H1 (cell line): Measurements from ENCODE around the gene CPPED1. TPM values are rescaled to one million over a fixed set of nuclear protein-coding genes. Genes with fewer than 3 reads are reported as not detected.

Source experiments
- CTCF ChIA-PET: fragments of 300-600 bp; sonication (Branson Sonifier 250); formaldehyde crosslinking; loops from one replicate; lab custom pipeline; 2021; ENCODE audit not compliant: partially characterized antibody; lab: Charles Lee
- POLR2A ChIA-PET: fragments of 300-600 bp; sonication (Branson Sonifier 250); formaldehyde crosslinking; loops from one replicate; lab custom pipeline; 2021; ENCODE audit warnings: inconsistent platforms; ENCODE audit not compliant: partially characterized antibody; lab: Charles Lee
- DNase-seq, 2 experiments: peaks; one replicate each; pipeline versions ENCODE4 v3.0.0 to v3.0.0-alpha.2; 2010 to 2022; ENCODE audit warnings: low spot score in 2 of 2, low read depth in 1 of 2, mixed read lengths in 1 of 2
- FAIRE-seq: peaks from 2 replicates; lab custom pipeline; 2011; peaks lifted over from hg19 to GRCh38; lab: Jason Lieb, UNC
- H2AFZ ChIP-seq: 2 replicates; pipeline ENCODE4 v1.8.1; 2012; ENCODE audit warnings: low read length, inconsistent platforms
- H2AK5ac ChIP-seq: 2 replicates; pipeline ENCODE4 v1.6.1; 2013; ENCODE audit warnings: low read depth, low read length
- H2BK120ac ChIP-seq: replicated peaks from 2 replicates; pipeline ENCODE3; 2013; ENCODE audit warnings: low read depth, low read length, inconsistent platforms
- H2BK12ac ChIP-seq: 2 replicates; pipeline ENCODE4 v1.6.1; 2013; ENCODE audit warnings: low read depth, low read length
- H2BK15ac ChIP-seq: 2 replicates; pipeline ENCODE4 v1.6.1; 2013; ENCODE audit warnings: low read length
- H2BK20ac ChIP-seq: 2 replicates; pipeline ENCODE4 v1.6.1; 2013; ENCODE audit warnings: low read length
- H2BK5ac ChIP-seq: 2 replicates; pipeline ENCODE4 v1.6.1; 2013; ENCODE audit warnings: low read depth, low read length
- H3K14ac ChIP-seq: 2 replicates; pipeline ENCODE4 v1.6.1; 2013; ENCODE audit warnings: inconsistent platforms; ENCODE audit not compliant: insufficient read length
- H3K18ac ChIP-seq: 2 replicates; pipeline ENCODE4 v1.6.1; 2013; ENCODE audit warnings: low read length; ENCODE audit errors: extremely low read depth
- H3K23ac ChIP-seq: 2 replicates; pipeline ENCODE4 v1.6.1; 2013; ENCODE audit warnings: inconsistent platforms; ENCODE audit not compliant: insufficient read length
- H3K23me2 ChIP-seq: 2 replicates; pipeline ENCODE4 v1.6.1; 2013; ENCODE audit warnings: low read depth, low read length
- H3K27ac ChIP-seq: 2 replicates; pipeline ENCODE4 v1.6.1; 2011; ENCODE audit warnings: low read depth, low read length, inconsistent platforms
- H3K27me3 ChIP-seq, 4 experiments: replicated peaks in 1 of 4; 1 replicate in 1 of 4; 2 replicates in 3 of 4; pipeline versions ENCODE4 v1.6.1 to v1.8.1; 2011 to 2013; ENCODE audit warnings: low read length in 3 of 4, mild to moderate bottlenecking in 3 of 4, inconsistent platforms in 2 of 4, mixed read lengths in 2 of 4, moderate library complexity in 1 of 4; ENCODE audit not compliant: control insufficient read depth in 3 of 4, insufficient read depth in 3 of 4; ENCODE audit errors: extremely low read depth in 1 of 4
- H3K36me3 ChIP-seq, 4 experiments: 2 replicates each; pipeline versions ENCODE4 v1.6.1 to v1.8.1; 2011 to 2013; ENCODE audit warnings: mild to moderate bottlenecking in 4 of 4, low read length in 3 of 4, moderate library complexity in 2 of 4, control low read depth in 1 of 4, inconsistent platforms in 1 of 4; ENCODE audit not compliant: insufficient read depth in 4 of 4, control insufficient read depth in 2 of 4
- H3K4ac ChIP-seq: replicated peaks from 2 replicates; pipeline ENCODE3; 2013; ENCODE audit warnings: low read length, low read depth, mixed read lengths, inconsistent platforms; ENCODE audit not compliant: insufficient read length
- H3K4me1 ChIP-seq, 4 experiments: replicated peaks in 1 of 4; 1 replicate in 1 of 4; 2 replicates in 3 of 4; pipeline versions ENCODE4 v1.6.1 to v1.8.1; 2011 to 2013; ENCODE audit warnings: low read length in 3 of 4, inconsistent platforms in 2 of 4, mixed read lengths in 1 of 4; ENCODE audit not compliant: insufficient read depth in 4 of 4, control insufficient read depth in 3 of 4
- H3K4me2 ChIP-seq, 2 experiments: 2 replicates each; pipeline versions ENCODE4 v1.6.1 to v1.8.1; 2011 to 2013; ENCODE audit warnings: low read depth in 2 of 2, low read length in 2 of 2, control low read depth in 1 of 2, inconsistent platforms in 1 of 2, mild to moderate bottlenecking in 1 of 2; ENCODE audit not compliant: insufficient read depth in 1 of 2
- H3K4me3 ChIP-seq, 4 experiments: fragments of 200-600, 300-600 bp in 1 of 4; sonication (generic), shearing (Covaris generic), sonication (Bioruptor Twin) in 1 of 4; 2 replicates each; pipeline versions ENCODE4 v1.5.1 to v1.8.1; 2011 to 2016; ENCODE audit warnings: low read length in 4 of 4, low read depth in 3 of 4, control low read depth in 2 of 4, inconsistent platforms in 2 of 4, mild to moderate bottlenecking in 2 of 4, mixed read lengths in 1 of 4, moderate library complexity in 1 of 4; ENCODE audit not compliant: insufficient read depth in 2 of 4; ENCODE audit errors: extremely low read depth in 1 of 4
- H3K56ac ChIP-seq: replicated peaks from 2 replicates; pipeline ENCODE3; 2013; ENCODE audit warnings: low read depth, mild to moderate bottlenecking, mixed read lengths, low read length, inconsistent platforms; ENCODE audit not compliant: insufficient read length
- H3K79me1 ChIP-seq: 2 replicates; pipeline ENCODE4 v1.6.1; 2013; ENCODE audit warnings: low read depth, low read length, control low read depth
- H3K79me2 ChIP-seq, 2 experiments: 2 replicates each; pipeline versions ENCODE4 v1.6.1 to v1.8.1; 2012 to 2013; ENCODE audit warnings: low read length in 2 of 2, mild to moderate bottlenecking in 2 of 2, inconsistent platforms in 1 of 2; ENCODE audit not compliant: insufficient read depth in 2 of 2, control insufficient read depth in 1 of 2
- H3K9ac ChIP-seq, 4 experiments: replicated peaks in 1 of 4; 1 replicate in 1 of 4; 2 replicates in 3 of 4; pipeline versions ENCODE4 v1.6.1 to v1.8.1; 2011 to 2013; ENCODE audit warnings: low read depth in 3 of 4, low read length in 3 of 4, control low read depth in 2 of 4, mild to moderate bottlenecking in 2 of 4, moderate library complexity in 2 of 4, inconsistent platforms in 1 of 4; ENCODE audit errors: extremely low read depth in 1 of 4
- H3K9me3 ChIP-seq, 2 experiments: 2 replicates each; pipeline versions ENCODE4 v1.6.1 to v1.8.1; 2012 to 2013; ENCODE audit warnings: mild to moderate bottlenecking in 2 of 2, moderate library complexity in 2 of 2, control low read depth in 1 of 2, inconsistent platforms in 1 of 2, low read depth in 1 of 2, low read length in 1 of 2, mixed read lengths in 1 of 2; ENCODE audit not compliant: insufficient read depth in 2 of 2
- H4K20me1 ChIP-seq, 2 experiments: replicated peaks in 1 of 2; 2 replicates each; pipeline versions ENCODE3 to v1.8.1; 2011 to 2013; ENCODE audit warnings: inconsistent platforms in 2 of 2, low read length in 2 of 2, mild to moderate bottlenecking in 1 of 2; ENCODE audit not compliant: insufficient read depth in 2 of 2, control insufficient read depth in 1 of 2
- H4K5ac ChIP-seq: 2 replicates; pipeline ENCODE4 v1.6.1; 2013; ENCODE audit warnings: low read length, low read depth, mixed read lengths, inconsistent platforms; ENCODE audit not compliant: insufficient read length
- H4K8ac ChIP-seq: 2 replicates; pipeline ENCODE4 v1.8.0; 2013; ENCODE audit warnings: mild to moderate bottlenecking, moderate library complexity, low read length, inconsistent platforms; ENCODE audit not compliant: insufficient read depth; ENCODE audit errors: extremely low read depth
- H4K91ac ChIP-seq: replicated peaks from 2 replicates; pipeline ENCODE3; 2013; ENCODE audit warnings: low read length, mixed read lengths, inconsistent platforms; ENCODE audit not compliant: insufficient read length
- CEBPB ChIP-seq: IDR thresholded peaks from 2 replicates; pipeline ENCODE4 v1.6.1; 2012; ENCODE audit warnings: low read depth, low read length
- JUND ChIP-seq: IDR thresholded peaks from 2 replicates; pipeline ENCODE4 v1.6.1; 2011; ENCODE audit warnings: mild to moderate bottlenecking, improper control_type of control experiment, low read length
- SAP30 ChIP-seq: fragments of 300-600 bp; sonication (generic); IDR thresholded peaks from 2 replicates; pipeline ENCODE4 v1.7.1; 2012; ENCODE audit warnings: low read length, moderate library complexity, mild to moderate bottlenecking, inconsistent platforms; ENCODE audit not compliant: insufficient read depth, insufficient replicate concordance
- SIX5 ChIP-seq: IDR thresholded peaks from 2 replicates; pipeline ENCODE4 v1.6.1; 2011; ENCODE audit warnings: mild to moderate bottlenecking, low read depth, low read length
- TBP ChIP-seq: IDR thresholded peaks from 2 replicates; pipeline ENCODE4 v1.6.1; 2011; ENCODE audit warnings: low read depth, low read length, improper control_type of control experiment
- WGBS, 2 experiments: shearing (Covaris generic) in 1 of 2; methylation state at CpG; one replicate each; pipeline versions ENCODE4 v1.1.6 to v1.1.7; 2013 to 2015; ENCODE audit warnings: low lambda C conversion rate in 2 of 2, mixed read lengths in 2 of 2, inconsistent platforms in 1 of 2, low coverage in 1 of 2, missing lambda C conversion rate in 1 of 2; ENCODE audit not compliant: insufficient replicate concordance in 2 of 2, insufficient coverage in 1 of 2, insufficient read length in 1 of 2; ENCODE audit errors: extremely low coverage in 1 of 2, missing lambda C conversion rate in 1 of 2; 5-methylcytosine and 5-hydroxymethylcytosine counted together
- polyA plus RNA-seq, 7 experiments: library from polyadenylated mRNA; depleted of rRNA in 3 of 7; stranded (reverse) in 5 of 7; unstranded in 2 of 7; fragments of >200 nt in 5 of 7; fragments of 200-250 nt in 2 of 7; gene quantifications; 1 replicate in 5 of 7; 2 replicates in 1 of 7; 4 replicates in 1 of 7; pipeline versions ENCODE4 v1.2.1 to v1.2.3, GENCODE V29; 2011 to 2013; ENCODE audit warnings: missing spikeins in 2 of 7, mixed read lengths in 2 of 7
- total RNA-seq: library from RNA; stranded (reverse); fragmentation: NEBNext Ultra II Directional; extraction: Animal tissue kit (Norgen Biotek cat#: 25700); gene quantifications from 2 replicates; pipeline ENCODE4 v1.2.1, GENCODE V29; 2021
- TF ChIP-seq, protein P1 (sequence below): IDR thresholded peaks from 2 replicates; pipeline ENCODE4 v1.6.1; 2012; ENCODE audit warnings: inconsistent platforms

The CPPED1 gene
- total and polyA plus RNA-seq, 2 of the 8 experiments (the other 6 are each of a cell fraction or from before 2014, with no cell fraction given): 3.5 to 11.2 TPM

DNA sequence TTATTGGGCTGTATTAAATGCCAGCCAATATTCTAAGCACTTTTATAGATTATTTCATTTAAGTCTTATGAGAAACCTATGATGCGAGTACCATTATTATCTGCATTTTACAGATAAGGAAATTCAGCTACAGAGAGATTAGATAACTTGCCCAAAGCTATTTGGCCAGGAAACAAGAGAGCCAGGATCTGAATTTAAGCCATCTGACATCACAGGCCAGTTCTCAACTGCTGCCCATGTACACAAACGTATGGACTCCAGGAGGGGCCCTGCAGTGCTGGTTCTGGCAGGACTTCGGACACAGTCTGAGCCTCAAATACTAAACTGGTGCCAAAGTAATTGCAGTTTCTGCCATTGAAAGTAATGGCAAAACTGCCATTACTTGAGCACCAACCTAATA lies 40.2 kb downstream of the CPPED1 start:
- WGBS, 2 experiments: 85% methylated on average over 3 of the region's 3 CpGs; no CpG with 5 or more reads in 1 of the 2 experiments
- Histone ChIP-seq H3K4ac (no peak overlapping the region), H2BK5ac (no peak overlapping the region), H4K91ac (no peak overlapping the region), H3K36me3 (no peaks in the 10 kb centered on the region), H3K18ac (no peak overlapping the region), H3K23ac (no peak overlapping the region), H3K23me2 (no peaks in the 10 kb centered on the region), H3K4me3 (no peak overlapping the region), H2BK15ac (no peak overlapping the region), H3K79me2 (no peaks in the 10 kb centered on the region; a peak in 1 of 4 replicates), H4K5ac (no peak overlapping the region), H2AK5ac (no peak overlapping the region)
- no peak for DNase-seq
- CTCF ChIA-PET: interaction anchor here (0.6 kb wide), 1 partner anchor 189 kb away, joined by 3 read pairs; no protein-coding TSS in a partner anchor
- no peak for TF ChIP-seq SIX5
- no peak for TF ChIP-seq JUND
- TF ChIP-seq TBP: no peak
- TF ChIP-seq CEBPB: no peak
- no peak for TF ChIP-seq SAP30
- TF ChIP-seq, protein P1, sequence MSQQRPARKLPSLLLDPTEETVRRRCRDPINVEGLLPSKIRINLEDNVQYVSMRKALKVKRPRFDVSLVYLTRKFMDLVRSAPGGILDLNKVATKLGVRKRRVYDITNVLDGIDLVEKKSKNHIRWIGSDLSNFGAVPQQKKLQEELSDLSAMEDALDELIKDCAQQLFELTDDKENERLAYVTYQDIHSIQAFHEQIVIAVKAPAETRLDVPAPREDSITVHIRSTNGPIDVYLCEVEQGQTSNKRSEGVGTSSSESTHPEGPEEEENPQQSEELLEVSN: no peak
- TF ChIP-seq, all 59 proteins: peak for 0
- Histone ChIP-seq H3K14ac (no peak overlapping the region), H3K4me1 (peaks cover 0 to 3% (median under 1%) of the 10 kb centered on the region in 4 experiments; a peak in 2 of 7 replicates), H3K4me2 (no peak overlapping the region), H4K20me1 (peaks cover 0 to 2% of the 10 kb centered on the region in 2 experiments), H4K8ac (no peak overlapping the region), H2AFZ (no peak overlapping the region), H3K27ac (no peak overlapping the region), H3K9me3 (no peaks in the 10 kb centered on the region), H2BK12ac (no peak overlapping the region), H3K27me3 (no peaks in the 10 kb centered on the region), H2BK20ac (no peak overlapping the region), H3K79me1 (no peaks in the 10 kb centered on the region; the same call in 1 of the 2 replicates), H2BK120ac (no peak overlapping the region), H3K56ac (no peak overlapping the region), H3K9ac (no peak overlapping the region)
- POLR2A ChIA-PET: no interaction called here
- FAIRE-seq: no peak
